GM12875 (cell line): ENCODE results near the gene PHETA1.
A peak's percentile ranks its signal among the peaks of the same experiment; 100 is the strongest.

Experiments
- H3K4me3 ChIP-seq: one replicate; pipeline ENCODE4 v1.5.1; 2011; ENCODE audit warnings: low read depth, low read length, control low read depth
- CTCF ChIP-seq: IDR thresholded peaks from 2 replicates; pipeline ENCODE4 v1.5.1; 2011; ENCODE audit warnings: low read depth, mild to moderate bottlenecking, control low read depth, inconsistent platforms, low read length, moderate library complexity, borderline replicate concordance; ENCODE audit not compliant: insufficient read depth

The PHETA1 gene

GRCh38 chr12:111412830-111413441 is 44.0 kb upstream of the PHETA1 start:
- TF ChIP-seq CTCF = no peak
- H3K4me3 ChIP-seq = no peak overlapping the region

- no peak overlapping the region for H3K4me3 ChIP-seq
- TF ChIP-seq CTCF = no peak
These were observed 43.3 kb upstream of the PHETA1 start for GRCh38 chr12:111412007-111412829.

GRCh38 chr12:111411185-111411764 is 42.4 kb upstream of the PHETA1 start:
- no peak for TF ChIP-seq CTCF
- H3K4me3 ChIP-seq = no peak overlapping the region

GRCh38 chr12:111410431-111411184 is 41.7 kb upstream of the PHETA1 start:
- no peak for TF ChIP-seq CTCF

GRCh38 chr12:111409780-111410430 is 41.0 kb upstream of the PHETA1 start:
- peak overlapping the region; percentile 95 for H3K4me3 ChIP-seq
- TF ChIP-seq CTCF = no peak

More at GRCh38 chr12:111410431-111411184, 41.7 kb upstream of the PHETA1 start:
- peak overlapping the region; percentile 21 for H3K4me3 ChIP-seq

- no peak for TF ChIP-seq CTCF
- H3K4me3 ChIP-seq = peak overlapping the region; percentile 95
These were observed 40.5 kb upstream of the PHETA1 start for GRCh38 chr12:111409403-111409779.
